GM23248 (cell line): Measurements from ENCODE around the gene FGGY. TPM values are rescaled to one million over a fixed set of nuclear protein-coding genes. Genes with fewer than 3 reads are reported as not detected.

ENCODE experiments used
- DNase-seq: peaks from one replicate; pipeline ENCODE4 v3.0.0-alpha.2; 2015
- H2AFZ ChIP-seq: fragments of 200-600 bp; sonication (generic); 2 replicates; pipeline ENCODE4 v1.6.1; 2016; ENCODE audit warnings: antibody characterized with exemption
- H3F3A ChIP-seq: fragments of 200-600 bp; sonication (generic); 2 replicates; pipeline ENCODE4 v1.6.1; 2016; ENCODE audit warnings: mild to moderate bottlenecking, antibody characterized with exemption, mixed run types; ENCODE audit not compliant: insufficient read depth
- H3K27ac ChIP-seq: fragments of 200-600 bp; sonication (generic); 2 replicates; pipeline ENCODE4 v1.5.1; 2016; ENCODE audit warnings: mild to moderate bottlenecking
- H3K27me3 ChIP-seq: fragments of 200-600 bp; sonication (generic); replicated peaks from 2 replicates; pipeline ENCODE4 v1.6.1; 2016; ENCODE audit warnings: mild to moderate bottlenecking; ENCODE audit not compliant: insufficient read depth
- H3K36me3 ChIP-seq: fragments of 200-600 bp; sonication (generic); 2 replicates; pipeline ENCODE4 v1.6.1; 2016; ENCODE audit warnings: low read depth, mild to moderate bottlenecking
- H3K4me1 ChIP-seq: fragments of 200-600 bp; sonication (generic); 2 replicates; pipeline ENCODE4 v1.6.1; 2016; ENCODE audit warnings: mild to moderate bottlenecking; ENCODE audit not compliant: insufficient read depth
- H3K4me2 ChIP-seq: fragments of 200-600 bp; sonication (generic); one replicate; pipeline ENCODE4 v1.6.1; 2016; ENCODE audit warnings: mild to moderate bottlenecking; ENCODE audit not compliant: unreplicated experiment
- H3K4me3 ChIP-seq: fragments of 200-600 bp; sonication (generic); 2 replicates; pipeline ENCODE4 v1.5.1; 2016; ENCODE audit warnings: mild to moderate bottlenecking
- H3K79me2 ChIP-seq: fragments of 200-600 bp; sonication (generic); 2 replicates; pipeline ENCODE4 v1.6.1; 2016; ENCODE audit warnings: mild to moderate bottlenecking; ENCODE audit not compliant: insufficient read depth
- H3K9ac ChIP-seq: fragments of 200-600 bp; sonication (generic); 2 replicates; pipeline ENCODE4 v1.6.1; 2016; ENCODE audit warnings: mild to moderate bottlenecking
- H3K9me2 ChIP-seq: fragments of 200-600 bp; sonication (generic); 2 replicates; pipeline ENCODE4 v1.6.1; 2016; ENCODE audit warnings: mixed run types, mild to moderate bottlenecking, moderate library complexity; ENCODE audit not compliant: insufficient read depth
- H3K9me3 ChIP-seq: fragments of 200-600 bp; sonication (generic); one replicate; pipeline ENCODE4 v1.6.1; 2017; ENCODE audit warnings: low read depth
- H4K20me1 ChIP-seq: fragments of 200-600 bp; sonication (generic); 2 replicates; pipeline ENCODE4 v1.6.0; 2016; ENCODE audit not compliant: insufficient read depth
- EZH2 ChIP-seq: fragments of 200-600 bp; sonication (generic); IDR thresholded peaks from 2 replicates; pipeline ENCODE4 v1.6.1; 2018; ENCODE audit warnings: antibody characterized with exemption, mild to moderate bottlenecking; ENCODE audit not compliant: insufficient read depth, poor library complexity, severe bottlenecking
- EZH2phosphoT487 ChIP-seq: fragments of 200-600 bp; sonication (generic); IDR thresholded peaks from 2 replicates; pipeline ENCODE4 v1.6.1; 2018; ENCODE audit warnings: antibody characterized with exemption, moderate library complexity, mild to moderate bottlenecking, low read depth; ENCODE audit not compliant: insufficient read depth
- WGBS, 2 experiments: methylation state at CpG; one replicate each; pipeline ENCODE4 v1.1.6; 2015 to 2017; ENCODE audit warnings: low lambda C conversion rate in 2 of 2, low coverage in 1 of 2; ENCODE audit errors: missing lambda C conversion rate in 2 of 2; 5-methylcytosine and 5-hydroxymethylcytosine counted together
- in situ Hi-C: fragments of 300-500 bp; cut with MboI; formaldehyde crosslinking; loops from 2 replicates; pipeline ENCODE4 v1.15.0; 2020
- polyA plus RNA-seq: library from polyadenylated mRNA; unstranded; fragments of >200 nt; fragmentation: Nextera tagmentation; extraction: Ambion mirVana; gene quantifications from 2 replicates; pipeline ENCODE4 v1.2.1, GENCODE V29; 2016
- total RNA-seq: library from RNA; depleted of rRNA; stranded (reverse); fragments of >200 nt; shearing (Covaris generic); gene quantifications from 2 replicates; pipeline ENCODE4 v1.2.3, GENCODE V29; 2014

The FGGY gene
- total and polyA plus RNA-seq, 2 experiments from 2014 or later = 12.8 to 16.9 TPM

DNA sequence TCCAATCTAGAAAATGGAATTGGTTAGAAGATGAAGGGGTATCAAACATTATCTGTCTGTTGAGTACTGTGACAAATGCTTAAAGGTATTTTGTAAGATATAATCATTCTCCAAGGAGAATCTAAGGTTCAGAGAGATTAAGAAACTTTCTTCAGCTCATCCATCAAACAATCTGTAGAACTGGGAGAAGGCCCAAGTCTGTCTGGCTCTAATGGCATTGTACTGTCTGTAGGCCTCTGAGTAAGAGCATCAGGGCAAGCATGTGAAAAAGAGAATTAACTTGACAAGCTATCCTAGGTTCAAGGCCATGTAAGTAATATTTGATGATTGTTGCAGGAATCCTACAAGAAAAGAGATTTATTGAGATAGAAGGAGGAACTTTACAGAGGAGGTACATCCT, 5.3 kb upstream of the FGGY start:
- no peak overlapping the region for H3K4me3 ChIP-seq
- H3K27me3 ChIP-seq = no peaks in the 10 kb centered on the region
- no peaks in the 10 kb centered on the region for H3K36me3 ChIP-seq
- no peaks in the 10 kb centered on the region for H3K9me3 ChIP-seq
- H3K4me2 ChIP-seq = no peak overlapping the region
- no peak overlapping the region for H3K9ac ChIP-seq
- TF ChIP-seq EZH2 = no peak
- TF ChIP-seq EZH2phosphoT487 = no peak
- no peaks in the 10 kb centered on the region for H4K20me1 ChIP-seq
- no peak overlapping the region for H2AFZ ChIP-seq
- H3K27ac ChIP-seq = no peak overlapping the region
- peak; percentile 8 for DNase-seq
- in situ Hi-C loops = loop anchor here (25.0 kb wide), 1 partner anchor 504 kb away; the partner anchor contains the start of gene JUN
- 0 out of 2 replicates have a peak, but pooled peaks cover 11% of the 10 kb centered on the region for H3K4me1 ChIP-seq
- no peaks in the 10 kb centered on the region for H3K9me2 ChIP-seq
- H3F3A ChIP-seq = peaks cover 31% of the 10 kb centered on the region
- H3K79me2 ChIP-seq = no peaks in the 10 kb centered on the region

DNA sequence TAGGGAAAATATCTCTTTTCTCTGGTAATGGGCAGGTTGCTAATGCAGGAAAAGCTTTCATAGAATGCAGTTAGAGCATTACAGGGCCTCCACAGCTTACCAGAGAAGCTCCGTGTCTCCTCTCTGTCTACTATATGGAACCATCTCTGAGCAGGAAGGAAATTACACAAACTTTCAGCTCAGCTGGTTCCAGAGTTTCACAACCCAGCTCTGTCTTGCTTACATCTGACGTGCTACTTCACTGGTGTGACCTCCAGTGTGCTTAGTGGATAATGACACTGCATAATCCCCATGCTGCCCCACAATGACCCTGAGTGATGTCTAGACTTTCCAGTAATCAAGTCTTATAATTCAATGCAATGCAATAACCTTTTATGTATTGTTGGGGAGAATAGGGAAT, 4.3 kb upstream of the FGGY start:
- Histone ChIP-seq H3K4me1 (peaks cover 15% of the 10 kb centered on the region; the same call in 1 of the 2 replicates), H3F3A (peaks cover 37% of the 10 kb centered on the region), H3K4me3 (no peak overlapping the region), H3K27me3 (no peaks in the 10 kb centered on the region), H2AFZ (0 out of 2 replicates have a peak overlapping the region, but pooled peaks have one; percentile 16), H3K27ac (peak overlapping the region; percentile 72), H3K9me3 (no peaks in the 10 kb centered on the region), H3K9ac (0 out of 2 replicates have a peak overlapping the region, but pooled peaks have one; percentile 29), H4K20me1 (no peaks in the 10 kb centered on the region), H3K4me2 (no peak overlapping the region), H3K9me2 (no peaks in the 10 kb centered on the region), H3K36me3 (no peaks in the 10 kb centered on the region), H3K79me2 (no peaks in the 10 kb centered on the region)
- TF ChIP-seq EZH2 = no peak
- TF ChIP-seq EZH2phosphoT487 = no peak
- WGBS, 2 experiments = 28 to 44% methylated on average over 2 of the region's 2 CpGs
- DNase-seq = peak; percentile 80
- in situ Hi-C loops = loop anchor here (25.0 kb wide), 1 partner anchor 505 kb away; the partner anchor contains the start of gene JUN

DNA sequence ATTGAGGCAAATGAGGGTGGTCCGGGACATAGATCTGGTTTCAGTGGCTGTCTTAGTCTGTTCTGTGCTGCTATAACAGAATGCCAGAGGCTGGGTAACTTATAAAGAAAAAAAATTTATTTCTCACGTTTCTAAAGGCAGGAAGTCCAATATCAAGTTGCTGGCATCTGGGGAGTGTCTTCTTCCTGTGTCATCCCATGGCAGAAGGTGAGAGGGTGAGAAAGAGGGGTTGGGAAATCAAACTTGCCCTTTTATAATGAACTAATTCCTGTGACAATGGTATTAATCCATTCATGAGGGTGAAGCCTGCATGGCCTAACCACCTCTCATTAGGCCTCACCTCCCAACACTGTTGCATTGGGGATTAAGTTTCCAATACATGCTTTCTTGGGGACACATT, 3.7 kb upstream of the FGGY start:
- no peaks in the 10 kb centered on the region for H3K79me2 ChIP-seq
- H3K9me2 ChIP-seq = no peaks in the 10 kb centered on the region
- peak overlapping the region; percentile 72 for H3K27ac ChIP-seq
- H3K4me2 ChIP-seq = no peak overlapping the region
- no peak overlapping the region for H2AFZ ChIP-seq
- 0 out of 2 replicates have a peak overlapping the region, but pooled peaks have one; percentile 29 for H3K9ac ChIP-seq
- TF ChIP-seq EZH2 = no peak
- TF ChIP-seq EZH2phosphoT487 = no peak
- H3K4me1 ChIP-seq = peaks cover 20% of the 10 kb centered on the region
- no peaks in the 10 kb centered on the region for H3K36me3 ChIP-seq
- H3F3A ChIP-seq = peaks cover 43% of the 10 kb centered on the region
- in situ Hi-C loops = loop anchor here (25.0 kb wide), 1 partner anchor 506 kb away; the partner anchor contains the start of gene JUN
- 72 to 83% methylated on average over 2 of the region's 2 CpGs for WGBS, 2 experiments
- H4K20me1 ChIP-seq = no peaks in the 10 kb centered on the region
- H3K27me3 ChIP-seq = no peaks in the 10 kb centered on the region
- no peak overlapping the region for H3K4me3 ChIP-seq
- no peak for DNase-seq
- no peaks in the 10 kb centered on the region for H3K9me3 ChIP-seq

DNA sequence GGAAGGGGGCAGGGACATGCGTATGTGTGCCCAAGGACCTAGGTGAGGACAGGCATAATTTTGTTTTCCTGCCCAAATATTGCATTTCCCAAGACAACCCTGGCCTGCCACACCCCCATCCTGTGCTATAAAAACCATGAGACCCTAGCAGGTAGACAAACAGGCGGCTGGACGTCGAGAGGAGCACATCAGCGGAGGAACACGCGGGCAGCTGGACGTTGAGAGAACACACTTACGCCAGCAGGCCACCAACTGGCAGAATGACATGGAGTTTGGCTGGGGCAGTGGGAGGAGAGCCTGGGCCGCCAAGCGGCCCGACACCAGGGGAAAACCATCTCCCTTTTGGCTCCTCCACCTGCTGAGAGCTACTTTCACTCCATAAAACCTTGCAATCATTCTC, 3.0 kb upstream of the FGGY start:
- H3K9me2 ChIP-seq = no peaks in the 10 kb centered on the region
- no peaks in the 10 kb centered on the region for H3K79me2 ChIP-seq
- no peak overlapping the region for H3K4me3 ChIP-seq
- H3K9ac ChIP-seq = no peak overlapping the region
- H3K27ac ChIP-seq = no peak overlapping the region
- H3K27me3 ChIP-seq = no peaks in the 10 kb centered on the region
- no peaks in the 10 kb centered on the region for H3K36me3 ChIP-seq
- H2AFZ ChIP-seq = no peak overlapping the region
- TF ChIP-seq EZH2phosphoT487 (no peak), EZH2 (no peak)
- WGBS, 2 experiments = 90 to 93% methylated on average over 12 of the region's 12 CpGs
- H3K9me3 ChIP-seq = no peaks in the 10 kb centered on the region
- peaks cover 26% of the 10 kb centered on the region for H3K4me1 ChIP-seq
- H4K20me1 ChIP-seq = no peaks in the 10 kb centered on the region
- DNase-seq = no peak
- in situ Hi-C loops = loop anchor here (25.0 kb wide), 1 partner anchor 507 kb away; the partner anchor contains the start of gene JUN
- peaks cover 50% of the 10 kb centered on the region for H3F3A ChIP-seq
- H3K4me2 ChIP-seq = no peak overlapping the region
